Neuronal stem cell (in vitro differentiated cells): ENCODE data around the gene ZNF366.

Experiments
- DNase-seq: peaks from one replicate; pipeline ENCODE4 v3.0.0-alpha.2; 2013; ENCODE audit warnings: low spot score
- H2AFZ ChIP-seq: one replicate; pipeline ENCODE4 v1.6.1; 2013; ENCODE audit warnings: mild to moderate bottlenecking, low read length, inconsistent platforms
- H2AK5ac ChIP-seq: 2 replicates; pipeline ENCODE4 v1.6.1; 2013; ENCODE audit warnings: low read depth, mild to moderate bottlenecking, inconsistent platforms, low read length, moderate library complexity, mixed read lengths
- H2BK120ac ChIP-seq: 2 replicates; pipeline ENCODE4 v1.6.1; 2013; ENCODE audit warnings: low read depth, mild to moderate bottlenecking, inconsistent platforms, low read length, moderate library complexity, mixed read lengths
- H2BK12ac ChIP-seq: one replicate; pipeline ENCODE4 v1.6.1; 2013; ENCODE audit warnings: low read length, inconsistent platforms
- H2BK15ac ChIP-seq: 2 replicates; pipeline ENCODE4 v1.6.1; 2013; ENCODE audit warnings: mild to moderate bottlenecking, low read length, inconsistent platforms, mixed read lengths
- H2BK5ac ChIP-seq: one replicate; pipeline ENCODE4 v1.6.1; 2013; ENCODE audit warnings: inconsistent platforms, mild to moderate bottlenecking, low read length, moderate library complexity
- H3K14ac ChIP-seq: one replicate; pipeline ENCODE4 v1.6.1; 2013; ENCODE audit warnings: low read length, inconsistent platforms
- H3K18ac ChIP-seq: 2 replicates; pipeline ENCODE4 v1.6.1; 2013; ENCODE audit warnings: low read length, inconsistent platforms
- H3K23ac ChIP-seq: 2 replicates; pipeline ENCODE4 v1.6.1; 2013; ENCODE audit warnings: low read depth, mild to moderate bottlenecking, mixed read lengths, low read length, inconsistent platforms; ENCODE audit not compliant: poor library complexity
- H3K27ac ChIP-seq: replicated peaks from 3 replicates; pipeline ENCODE4 v1.5.1; 2013; ENCODE audit warnings: low read length, inconsistent platforms
- H3K27me3 ChIP-seq, 3 experiments: 2 replicates each; pipeline ENCODE4 v1.6.1; 2013; ENCODE audit warnings: low read length in 3 of 3, mild to moderate bottlenecking in 2 of 3, inconsistent platforms in 1 of 3, low read depth in 1 of 3, mixed read lengths in 1 of 3, moderate library complexity in 1 of 3; ENCODE audit not compliant: control insufficient read depth in 3 of 3, insufficient read depth in 3 of 3
- H3K36me3 ChIP-seq, 2 donors: replicated peaks in 1 of 2; 2 replicates each; pipeline ENCODE4 v1.6.1; 2013; ENCODE audit warnings: low read length in 2 of 2; ENCODE audit not compliant: control insufficient read depth in 2 of 2, insufficient read depth in 2 of 2
- H3K4ac ChIP-seq: 2 replicates; pipeline ENCODE4 v1.6.1; 2013; ENCODE audit warnings: inconsistent platforms, mild to moderate bottlenecking, low read length, moderate library complexity
- H3K4me1 ChIP-seq, 2 donors: 1 replicate in 1 of 2; 2 replicates in 1 of 2; pipeline ENCODE4 v1.6.1; 2013; ENCODE audit warnings: low read length in 2 of 2, low read depth in 1 of 2; ENCODE audit not compliant: control insufficient read depth in 2 of 2, insufficient read depth in 1 of 2
- H3K4me2 ChIP-seq: one replicate; pipeline ENCODE4 v1.6.1; 2013; ENCODE audit warnings: mild to moderate bottlenecking, low read length, inconsistent platforms; ENCODE audit not compliant: insufficient read depth, poor library complexity, severe bottlenecking
- H3K4me3 ChIP-seq, 2 donors: 2 replicates each; pipeline ENCODE4 v1.5.1; 2013; ENCODE audit warnings: low read length in 2 of 2, mild to moderate bottlenecking in 2 of 2, inconsistent platforms in 1 of 2, moderate library complexity in 1 of 2
- H3K79me1 ChIP-seq: one replicate; pipeline ENCODE4 v1.6.1; 2013; ENCODE audit warnings: low read depth, mild to moderate bottlenecking, inconsistent platforms, low read length, moderate library complexity
- H3K9ac ChIP-seq: one replicate; pipeline ENCODE4 v1.6.1; 2013; ENCODE audit warnings: mild to moderate bottlenecking, low read depth, low read length, inconsistent platforms; ENCODE audit not compliant: poor library complexity
- H3K9me3 ChIP-seq, 2 donors: replicated peaks in 1 of 2; 2 replicates each; pipeline versions ENCODE3 to v1.6.1; 2013; ENCODE audit warnings: low read length in 2 of 2, mild to moderate bottlenecking in 2 of 2, inconsistent platforms in 1 of 2, low read depth in 1 of 2, mixed read lengths in 1 of 2, moderate library complexity in 1 of 2; ENCODE audit not compliant: control insufficient read depth in 2 of 2, insufficient read depth in 1 of 2
- H4K8ac ChIP-seq: one replicate; pipeline ENCODE4 v1.6.1; 2013; ENCODE audit warnings: low read depth, mild to moderate bottlenecking, inconsistent platforms, low read length, moderate library complexity
- H4K91ac ChIP-seq: one replicate; pipeline ENCODE4 v1.6.1; 2013; ENCODE audit warnings: low read length, low read depth, mild to moderate bottlenecking, inconsistent platforms; ENCODE audit not compliant: poor library complexity
- WGBS, 2 donors: extraction: QIAGEN DNeasy Blood & Tissue Kit; methylation state at CpG; one replicate each; pipeline ENCODE4 v1.1.7; 2013; ENCODE audit warnings: missing lambda C conversion rate in 2 of 2, mixed read lengths in 1 of 2; ENCODE audit not compliant: insufficient read length in 2 of 2, insufficient replicate concordance in 1 of 2; ENCODE audit errors: extremely low coverage in 2 of 2; 5-methylcytosine and 5-hydroxymethylcytosine counted together

ZNF366 gene

GRCh38 chr5:72529383-72529782, 22.2 kb upstream of the ZNF366 start:
- H3K4ac ChIP-seq, result no peak overlapping the region
- H4K8ac ChIP-seq, result no peak overlapping the region
- no peak overlapping the region for H3K4me3 ChIP-seq
- H2BK15ac ChIP-seq, result no peak overlapping the region
- WGBS, 2 donors, result no CpG with 5 or more reads among the region's 2 CpGs
- H3K27me3 ChIP-seq, result no peaks in the 10 kb centered on the region
- no peak overlapping the region for H2BK12ac ChIP-seq
- no peak overlapping the region for H3K4me2 ChIP-seq
- H2BK5ac ChIP-seq, result no peak overlapping the region
- no peak for DNase-seq
- no peak overlapping the region for H2AK5ac ChIP-seq
- peaks cover 0 to 9% of the 10 kb centered on the region in 2 donors for H3K9me3 ChIP-seq
- no peak overlapping the region for H2BK120ac ChIP-seq
- no peak overlapping the region for H3K9ac ChIP-seq
- no peaks in the 10 kb centered on the region for H3K79me1 ChIP-seq
- no peak overlapping the region for H3K27ac ChIP-seq
- H3K23ac ChIP-seq, result no peak overlapping the region
- H4K91ac ChIP-seq, result no peak overlapping the region
- H3K4me1 ChIP-seq, result no peaks in the 10 kb centered on the region
- H3K14ac ChIP-seq, result no peak overlapping the region
- no peaks in the 10 kb centered on the region for H3K36me3 ChIP-seq
- no peak overlapping the region for H3K18ac ChIP-seq
- no peak overlapping the region for H2AFZ ChIP-seq

GRCh38 chr5:72525816-72526215, 18.6 kb upstream of the ZNF366 start:
- no peak overlapping the region for H3K18ac ChIP-seq
- no peak overlapping the region for H3K9ac ChIP-seq
- H3K79me1 ChIP-seq, result no peaks in the 10 kb centered on the region
- H3K14ac ChIP-seq, result no peak overlapping the region
- H3K4ac ChIP-seq, result no peak overlapping the region
- no peak overlapping the region for H4K8ac ChIP-seq
- no peak overlapping the region for H2BK15ac ChIP-seq
- H2AK5ac ChIP-seq, result no peak overlapping the region
- H2BK5ac ChIP-seq, result no peak overlapping the region
- no peak overlapping the region for H3K27ac ChIP-seq
- H3K27me3 ChIP-seq, result no peaks in the 10 kb centered on the region
- DNase-seq, result no peak
- no peak overlapping the region for H3K23ac ChIP-seq
- H3K4me2 ChIP-seq, result no peak overlapping the region
- no peak overlapping the region for H3K4me3 ChIP-seq
- no peaks in the 10 kb centered on the region for H3K4me1 ChIP-seq
- no peak overlapping the region for H2AFZ ChIP-seq
- no peak overlapping the region for H2BK120ac ChIP-seq
- H3K9me3 ChIP-seq, result peaks cover 3 to 14% of the 10 kb centered on the region in 2 donors
- no peak overlapping the region for H2BK12ac ChIP-seq
- H4K91ac ChIP-seq, result no peak overlapping the region
- no peaks in the 10 kb centered on the region for H3K36me3 ChIP-seq

GRCh38 chr5:72523960-72524582, 16.9 kb upstream of the ZNF366 start:
- Histone ChIP-seq H3K4me1 (peaks cover 0 to 2% of the 10 kb centered on the region in 2 donors), H3K4me3 (no peak overlapping the region)
- DNase-seq, result no peak

GRCh38 chr5:72522607-72523006, 15.4 kb upstream of the ZNF366 start:
- no peaks in the 10 kb centered on the region for H3K27me3 ChIP-seq
- no peak overlapping the region for H3K4me3 ChIP-seq
- H3K27ac ChIP-seq, result no peak overlapping the region
- H2BK15ac ChIP-seq, result no peak overlapping the region
- no peak overlapping the region for H2AK5ac ChIP-seq
- H2BK12ac ChIP-seq, result no peak overlapping the region
- no peak overlapping the region for H3K4me2 ChIP-seq
- DNase-seq, result no peak
- H3K9me3 ChIP-seq, result peaks cover 3 to 21% of the 10 kb centered on the region in 2 donors
- no peak overlapping the region for H3K4ac ChIP-seq
- H3K9ac ChIP-seq, result no peak overlapping the region
- H2AFZ ChIP-seq, result no peak overlapping the region
- H4K8ac ChIP-seq, result no peak overlapping the region
- no CpG with 5 or more reads among the region's 1 CpG for WGBS, 2 donors
- no peak overlapping the region for H3K23ac ChIP-seq
- H2BK5ac ChIP-seq, result no peak overlapping the region
- H4K91ac ChIP-seq, result no peak overlapping the region
- no peak overlapping the region for H3K14ac ChIP-seq
- H3K36me3 ChIP-seq, result no peaks in the 10 kb centered on the region
- H2BK120ac ChIP-seq, result no peak overlapping the region
- peaks cover 6 to 12% of the 10 kb centered on the region in 2 donors for H3K4me1 ChIP-seq
- no peak overlapping the region for H3K18ac ChIP-seq
- H3K79me1 ChIP-seq, result no peaks in the 10 kb centered on the region

More at GRCh38 chr5:72523960-72524582, 16.9 kb upstream of the ZNF366 start:
- Histone ChIP-seq H3K23ac (no peak overlapping the region), H2AK5ac (no peak overlapping the region), H3K9ac (no peak overlapping the region), H2BK15ac (no peak overlapping the region), H3K4ac (no peak overlapping the region), H3K79me1 (no peaks in the 10 kb centered on the region), H2BK12ac (no peak overlapping the region), H3K4me2 (no peak overlapping the region), H3K27me3 (no peaks in the 10 kb centered on the region), H3K36me3 (no peaks in the 10 kb centered on the region), H4K8ac (no peak overlapping the region), H3K9me3 (peaks cover 3 to 21% of the 10 kb centered on the region in 2 donors), H2BK120ac (no peak overlapping the region), H3K18ac (no peak overlapping the region), H3K14ac (no peak overlapping the region), H2AFZ (no peak overlapping the region), H4K91ac (no peak overlapping the region), H3K27ac (no peak overlapping the region), H2BK5ac (no peak overlapping the region)
- WGBS, 2 donors, result no CpG with 5 or more reads among the region's 3 CpGs
